PC-9 (cell line): ENCODE results near the gene CCDC146.

Experiments used
- EZH2 ChIP-seq: fragments of 200-600 bp; sonication (generic); IDR thresholded peaks from 2 replicates; pipeline ENCODE4 v1.8.0; 2017; ENCODE audit warnings: antibody characterized with exemption, low read depth
- TF ChIP-seq, protein P1 (sequence below): fragments of 200-600 bp; sonication (generic); conservative IDR thresholded peaks from 2 replicates; pipeline ENCODE4 v1.6.1; 2017; ENCODE audit warnings: mixed run types, antibody characterized with exemption, mild to moderate bottlenecking, moderate library complexity

DNA sequence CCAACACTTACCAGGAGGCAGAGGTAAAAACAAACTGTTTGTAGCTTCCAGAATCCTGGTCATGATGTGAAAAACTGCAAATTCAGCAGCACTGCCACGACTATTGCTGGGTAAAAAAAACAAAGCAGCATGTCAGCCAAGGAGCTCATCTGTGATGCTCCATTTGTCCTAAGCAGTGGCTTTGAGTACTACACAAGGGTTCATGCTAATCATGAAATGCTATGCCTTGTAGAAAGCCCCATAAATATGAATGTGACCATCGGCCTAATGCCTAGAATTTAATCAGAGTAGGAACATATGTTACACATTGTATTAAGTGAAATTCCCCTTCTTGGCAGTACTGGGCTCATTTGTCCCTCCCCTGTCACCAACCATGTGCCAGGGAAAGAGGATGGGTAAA, 198.3 kb downstream of the CCDC146 start:
- TF ChIP-seq, protein P1, sequence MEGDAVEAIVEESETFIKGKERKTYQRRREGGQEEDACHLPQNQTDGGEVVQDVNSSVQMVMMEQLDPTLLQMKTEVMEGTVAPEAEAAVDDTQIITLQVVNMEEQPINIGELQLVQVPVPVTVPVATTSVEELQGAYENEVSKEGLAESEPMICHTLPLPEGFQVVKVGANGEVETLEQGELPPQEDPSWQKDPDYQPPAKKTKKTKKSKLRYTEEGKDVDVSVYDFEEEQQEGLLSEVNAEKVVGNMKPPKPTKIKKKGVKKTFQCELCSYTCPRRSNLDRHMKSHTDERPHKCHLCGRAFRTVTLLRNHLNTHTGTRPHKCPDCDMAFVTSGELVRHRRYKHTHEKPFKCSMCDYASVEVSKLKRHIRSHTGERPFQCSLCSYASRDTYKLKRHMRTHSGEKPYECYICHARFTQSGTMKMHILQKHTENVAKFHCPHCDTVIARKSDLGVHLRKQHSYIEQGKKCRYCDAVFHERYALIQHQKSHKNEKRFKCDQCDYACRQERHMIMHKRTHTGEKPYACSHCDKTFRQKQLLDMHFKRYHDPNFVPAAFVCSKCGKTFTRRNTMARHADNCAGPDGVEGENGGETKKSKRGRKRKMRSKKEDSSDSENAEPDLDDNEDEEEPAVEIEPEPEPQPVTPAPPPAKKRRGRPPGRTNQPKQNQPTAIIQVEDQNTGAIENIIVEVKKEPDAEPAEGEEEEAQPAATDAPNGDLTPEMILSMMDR, result no peak
- no peak for TF ChIP-seq EZH2
